HFF-Myc (cell line): ENCODE measurements around the gene POGZ.

Experiments
- DNase-seq: peaks from one replicate; pipeline ENCODE4 v3.0.0-alpha.2; 2011; ENCODE audit warnings: low read depth; ENCODE audit errors: extremely low read depth
- H3K4me3 ChIP-seq: replicated peaks from 2 replicates; pipeline ENCODE4 v1.5.1; 2011; ENCODE audit warnings: low read depth, mild to moderate bottlenecking, control low read depth, low read length
- CTCF ChIP-seq: IDR thresholded peaks from 2 replicates; pipeline ENCODE4 v1.5.1; 2012; ENCODE audit warnings: mild to moderate bottlenecking, low read depth, low read length, control low read depth; ENCODE audit errors: missing control alignments

Gene POGZ

GRCh38 chr1:151465026-151465425, 5.7 kb upstream of the POGZ start:
- DNase-seq, result no peak
- no peak overlapping the region for H3K4me3 ChIP-seq
- no peak for TF ChIP-seq CTCF

GRCh38 chr1:151461694-151462093, 2.4 kb upstream of the POGZ start:
- no peak for DNase-seq
- no peak for TF ChIP-seq CTCF
- H3K4me3 ChIP-seq, result no peak overlapping the region

- no peak for DNase-seq
- peak overlapping the region; percentile 46 for H3K4me3 ChIP-seq
- TF ChIP-seq CTCF, result no peak
Measured at GRCh38 chr1:151458802-151459330, 428 bp downstream of the POGZ start.

- peak; percentile 56 for DNase-seq
- no peak for TF ChIP-seq CTCF
- H3K4me3 ChIP-seq, result peak overlapping the region; percentile 76
Measured at GRCh38 chr1:151457911-151458801, 1.1 kb downstream of the POGZ start.

- no peak for TF ChIP-seq CTCF
- no peak for DNase-seq
- no peak overlapping the region for H3K4me3 ChIP-seq
Measured at GRCh38 chr1:151455966-151456365, 3.3 kb downstream of the POGZ start.

GRCh38 chr1:151455231-151455630, 4.1 kb downstream of the POGZ start:
- TF ChIP-seq CTCF, result no peak
- no peak overlapping the region for H3K4me3 ChIP-seq
- no peak for DNase-seq

GRCh38 chr1:151447696-151448095, 11.6 kb downstream of the POGZ start:
- H3K4me3 ChIP-seq, result no peak overlapping the region
- no peak for TF ChIP-seq CTCF
- DNase-seq, result no peak
